IPS-18a (cell line): ENCODE measurements around the gene ABCA8.

Experiments used
- H3K27ac ChIP-seq: one replicate; pipeline ENCODE4 v1.5.1; 2013; ENCODE audit warnings: low read length
- H3K27me3 ChIP-seq: one replicate; pipeline ENCODE4 v1.6.1; 2013; ENCODE audit warnings: mild to moderate bottlenecking, low read length; ENCODE audit not compliant: control insufficient read depth, insufficient read depth
- H3K36me3 ChIP-seq: one replicate; pipeline ENCODE4 v1.6.1; 2013; ENCODE audit warnings: low read depth, low read length; ENCODE audit not compliant: control insufficient read depth
- H3K4me1 ChIP-seq: one replicate; pipeline ENCODE4 v1.6.1; 2013; ENCODE audit warnings: low read depth, low read length; ENCODE audit not compliant: control insufficient read depth
- H3K4me3 ChIP-seq: one replicate; pipeline ENCODE4 v1.5.1; 2013; ENCODE audit warnings: low read length
- H3K9ac ChIP-seq: one replicate; pipeline ENCODE4 v1.6.1; 2013; ENCODE audit warnings: mild to moderate bottlenecking, low read length, moderate library complexity
- H3K9me3 ChIP-seq: one replicate; pipeline ENCODE4 v1.6.1; 2013; ENCODE audit warnings: low read depth, low read length; ENCODE audit not compliant: control insufficient read depth

The ABCA8 gene

DNA sequence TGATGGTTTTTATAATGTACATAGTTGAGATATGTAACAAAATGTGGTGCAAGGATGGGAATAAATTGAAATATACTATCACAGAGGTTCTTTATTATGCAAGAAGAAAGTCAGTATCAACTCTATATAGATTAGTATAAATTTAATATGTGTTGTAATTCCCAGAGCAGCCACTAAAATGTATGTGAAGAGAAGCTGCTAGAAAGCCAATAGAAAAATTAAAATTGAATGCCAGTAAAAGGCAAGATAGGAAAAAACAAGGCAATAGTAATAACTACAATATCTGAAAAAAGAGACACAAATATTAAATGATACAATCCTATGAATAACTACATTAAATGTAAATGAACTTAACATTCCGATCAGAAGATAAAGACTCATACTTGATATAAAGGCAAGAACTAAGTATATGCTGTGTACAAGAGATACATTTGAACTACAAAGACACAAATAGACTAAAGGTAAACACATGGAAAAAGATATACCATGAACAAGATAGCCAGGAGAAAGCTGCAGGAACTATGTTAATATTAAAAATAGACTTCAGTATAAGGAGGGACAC is 92.0 kb downstream of the ABCA8 start:
- no peaks in the 10 kb centered on the region for H3K36me3 ChIP-seq
- H3K9ac ChIP-seq: no peak overlapping the region
- H3K27me3 ChIP-seq: no peaks in the 10 kb centered on the region
- H3K4me3 ChIP-seq: no peak overlapping the region
- H3K27ac ChIP-seq: no peak overlapping the region
- no peaks in the 10 kb centered on the region for H3K9me3 ChIP-seq
- H3K4me1 ChIP-seq: no peaks in the 10 kb centered on the region

DNA sequence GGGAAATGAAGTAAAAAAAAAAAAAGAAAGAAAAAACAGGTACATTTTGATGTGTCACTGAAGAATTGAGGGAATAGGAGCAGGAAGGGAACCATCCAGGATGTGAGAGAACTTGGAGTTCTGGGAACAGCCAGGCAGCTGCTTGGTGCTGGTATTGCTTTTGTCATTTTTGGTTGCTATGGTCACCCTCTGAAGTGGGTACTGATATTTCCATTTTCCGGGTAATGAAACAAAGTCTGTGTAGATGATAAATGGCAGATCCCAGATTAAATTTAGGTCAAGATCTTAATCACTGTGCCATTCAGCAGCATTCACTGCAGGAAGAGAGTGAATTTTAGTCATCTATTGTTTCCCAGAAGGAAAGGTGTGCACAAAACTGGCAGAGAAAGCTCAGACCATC is 93.6 kb downstream of the ABCA8 start:
- Histone ChIP-seq H3K4me1 (no peaks in the 10 kb centered on the region), H3K36me3 (no peaks in the 10 kb centered on the region), H3K9ac (no peak overlapping the region), H3K27me3 (no peaks in the 10 kb centered on the region), H3K9me3 (no peaks in the 10 kb centered on the region), H3K27ac (no peak overlapping the region), H3K4me3 (no peak overlapping the region)

DNA sequence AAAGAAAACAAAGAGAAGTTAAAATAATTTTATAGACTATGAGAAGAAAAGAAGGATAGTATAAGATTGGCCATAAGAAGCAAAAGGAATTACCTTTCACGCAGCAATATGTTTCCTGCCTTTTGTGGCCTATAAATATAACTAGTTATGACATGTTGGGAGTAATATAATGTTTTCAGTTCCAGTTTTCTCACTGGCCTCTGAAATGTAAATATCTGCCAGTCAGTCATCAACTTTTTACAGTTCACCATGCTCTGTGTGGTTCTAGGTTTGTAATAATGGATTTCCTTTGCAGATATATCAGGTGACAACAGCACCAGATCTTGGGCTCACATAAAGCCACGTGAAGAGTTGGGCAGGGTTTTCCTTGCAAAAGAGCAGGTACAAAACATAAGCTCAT is 94.3 kb downstream of the ABCA8 start:
- H3K36me3 ChIP-seq: no peaks in the 10 kb centered on the region
- no peak overlapping the region for H3K4me3 ChIP-seq
- no peak overlapping the region for H3K9ac ChIP-seq
- H3K27ac ChIP-seq: no peak overlapping the region
- H3K9me3 ChIP-seq: no peaks in the 10 kb centered on the region
- H3K4me1 ChIP-seq: no peaks in the 10 kb centered on the region
- H3K27me3 ChIP-seq: no peaks in the 10 kb centered on the region

DNA sequence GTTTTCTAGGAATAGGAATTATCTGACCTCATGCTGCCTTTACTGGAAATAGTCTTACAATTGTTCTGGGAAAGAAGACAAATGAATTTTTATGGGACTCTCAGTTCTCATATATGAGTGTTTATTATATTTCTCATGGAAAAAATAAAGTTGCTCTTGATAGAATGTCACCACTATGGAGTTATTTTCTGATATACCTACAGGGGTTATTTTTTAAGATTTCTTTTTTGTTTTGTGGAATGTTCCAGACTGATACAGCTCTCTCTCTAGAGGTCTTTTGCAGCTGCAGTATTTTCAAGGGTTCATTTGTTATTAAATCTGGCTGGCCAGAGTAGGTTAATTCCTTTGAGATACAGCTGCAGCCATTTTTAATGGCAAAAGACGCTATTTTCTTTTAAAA is 100.7 kb downstream of the ABCA8 start:
- Histone ChIP-seq H3K27me3 (no peaks in the 10 kb centered on the region), H3K36me3 (no peaks in the 10 kb centered on the region), H3K27ac (no peak overlapping the region), H3K9me3 (no peaks in the 10 kb centered on the region), H3K4me3 (no peak overlapping the region), H3K4me1 (no peaks in the 10 kb centered on the region), H3K9ac (no peak overlapping the region)

DNA sequence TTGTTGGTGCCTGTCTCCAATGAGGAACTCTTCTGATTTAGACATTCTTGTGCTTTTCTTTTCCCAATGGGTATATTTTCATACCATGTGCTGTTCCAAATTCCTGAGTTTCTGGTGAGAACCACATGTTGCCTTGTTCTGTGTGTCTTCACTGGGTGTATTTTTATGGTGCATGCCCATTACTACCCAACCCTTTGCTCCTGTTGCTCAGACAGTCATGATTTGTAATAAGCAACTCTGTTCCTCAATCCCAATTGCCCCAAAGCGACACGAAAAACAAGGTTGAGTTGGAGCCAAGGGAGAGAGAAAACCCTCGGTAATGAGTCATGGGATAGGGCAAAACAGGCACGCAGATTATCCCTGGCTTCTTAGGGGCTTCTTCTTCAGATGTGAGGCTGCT is 101.8 kb downstream of the ABCA8 start:
- Histone ChIP-seq H3K36me3 (no peaks in the 10 kb centered on the region), H3K9me3 (no peaks in the 10 kb centered on the region), H3K9ac (no peak overlapping the region), H3K27me3 (no peaks in the 10 kb centered on the region), H3K4me1 (no peaks in the 10 kb centered on the region), H3K27ac (no peak overlapping the region), H3K4me3 (no peak overlapping the region)

DNA sequence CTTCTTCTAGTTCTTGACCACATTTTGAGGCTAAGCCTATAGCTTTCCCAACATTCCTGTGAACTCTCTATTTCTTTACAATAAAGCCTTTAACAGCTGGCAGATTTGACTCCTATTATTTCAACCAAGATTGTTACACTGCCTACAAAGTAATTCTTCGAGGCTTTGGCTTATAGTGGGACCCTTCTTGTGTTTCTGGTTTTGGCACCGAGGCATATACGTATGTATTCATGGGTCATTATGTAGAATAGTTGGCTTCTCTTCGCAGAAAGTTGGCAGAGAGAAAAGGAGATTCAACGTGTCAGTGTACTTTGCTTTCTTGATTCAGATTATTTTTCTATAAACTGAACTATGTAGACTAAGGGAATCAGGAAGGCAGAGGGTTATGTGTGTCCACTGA is 102.2 kb downstream of the ABCA8 start:
- Histone ChIP-seq H3K27ac (no peak overlapping the region), H3K27me3 (no peaks in the 10 kb centered on the region)

DNA sequence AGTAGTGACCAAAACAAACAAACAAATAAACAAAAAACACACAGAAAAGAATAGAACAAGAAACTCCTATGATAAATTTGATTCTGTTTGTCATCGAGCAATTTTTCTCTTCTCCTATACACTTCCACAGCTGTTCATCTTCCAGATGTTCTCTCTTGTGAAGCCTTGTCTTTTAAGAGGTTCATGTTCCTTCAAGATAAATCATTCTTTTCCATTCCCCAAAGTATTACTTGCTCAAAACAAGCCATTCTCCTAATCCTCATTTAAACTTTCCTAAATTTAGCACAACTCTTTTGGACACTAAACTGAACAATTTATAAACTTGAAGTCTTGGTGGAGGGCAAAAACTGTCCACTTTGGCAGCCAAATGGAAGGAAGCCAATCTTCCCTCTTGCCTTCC is 103.3 kb downstream of the ABCA8 start:
- Histone ChIP-seq H3K4me3 (no peak overlapping the region), H3K9me3 (no peaks in the 10 kb centered on the region), H3K4me1 (no peaks in the 10 kb centered on the region), H3K27ac (no peak overlapping the region), H3K36me3 (no peaks in the 10 kb centered on the region), H3K9ac (no peak overlapping the region), H3K27me3 (no peaks in the 10 kb centered on the region)

More for the DNA sequence above, 102.2 kb downstream of the ABCA8 start:
- H3K36me3 ChIP-seq: no peaks in the 10 kb centered on the region
- no peaks in the 10 kb centered on the region for H3K9me3 ChIP-seq
- no peaks in the 10 kb centered on the region for H3K4me1 ChIP-seq
- no peak overlapping the region for H3K9ac ChIP-seq
- no peak overlapping the region for H3K4me3 ChIP-seq

DNA sequence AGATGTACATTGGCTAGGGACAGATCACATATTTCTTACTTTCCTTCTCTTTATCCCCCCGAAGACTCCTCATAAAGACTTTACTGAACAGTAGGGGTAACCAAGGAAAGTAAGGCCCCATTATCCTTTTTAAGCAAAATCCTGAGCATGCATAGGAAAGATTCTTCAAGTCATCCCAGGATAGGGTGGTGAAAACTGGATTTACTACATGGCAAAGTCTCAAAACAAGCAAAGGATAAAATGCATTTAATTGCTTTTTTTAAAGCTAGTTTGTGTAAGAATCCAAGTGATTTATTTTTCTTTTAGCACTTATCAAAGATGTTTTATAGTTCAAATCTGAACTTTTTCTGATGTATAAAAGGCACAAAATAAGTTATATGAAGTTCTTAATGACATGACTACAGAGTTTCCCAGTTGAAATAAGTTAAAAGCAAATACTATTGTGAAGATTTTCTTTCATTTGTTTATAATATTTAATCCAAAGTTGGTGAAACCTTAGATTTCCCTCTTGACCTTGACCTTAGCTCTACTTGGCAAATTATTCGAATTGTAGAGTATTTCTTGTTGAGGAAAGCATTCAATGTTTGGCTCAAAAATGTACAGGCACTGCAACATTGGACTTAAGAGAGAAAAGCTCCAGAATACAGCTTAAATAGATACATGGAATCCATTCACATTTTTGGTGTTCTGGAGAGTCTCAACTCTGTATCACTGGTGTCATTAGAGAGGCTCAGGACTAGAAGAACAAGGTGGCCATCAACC is 104.3 kb downstream of the ABCA8 start:
- Histone ChIP-seq H3K4me1 (no peaks in the 10 kb centered on the region), H3K9ac (no peak overlapping the region), H3K9me3 (no peaks in the 10 kb centered on the region), H3K27ac (no peak overlapping the region), H3K36me3 (no peaks in the 10 kb centered on the region), H3K27me3 (no peaks in the 10 kb centered on the region), H3K4me3 (no peak overlapping the region)

DNA sequence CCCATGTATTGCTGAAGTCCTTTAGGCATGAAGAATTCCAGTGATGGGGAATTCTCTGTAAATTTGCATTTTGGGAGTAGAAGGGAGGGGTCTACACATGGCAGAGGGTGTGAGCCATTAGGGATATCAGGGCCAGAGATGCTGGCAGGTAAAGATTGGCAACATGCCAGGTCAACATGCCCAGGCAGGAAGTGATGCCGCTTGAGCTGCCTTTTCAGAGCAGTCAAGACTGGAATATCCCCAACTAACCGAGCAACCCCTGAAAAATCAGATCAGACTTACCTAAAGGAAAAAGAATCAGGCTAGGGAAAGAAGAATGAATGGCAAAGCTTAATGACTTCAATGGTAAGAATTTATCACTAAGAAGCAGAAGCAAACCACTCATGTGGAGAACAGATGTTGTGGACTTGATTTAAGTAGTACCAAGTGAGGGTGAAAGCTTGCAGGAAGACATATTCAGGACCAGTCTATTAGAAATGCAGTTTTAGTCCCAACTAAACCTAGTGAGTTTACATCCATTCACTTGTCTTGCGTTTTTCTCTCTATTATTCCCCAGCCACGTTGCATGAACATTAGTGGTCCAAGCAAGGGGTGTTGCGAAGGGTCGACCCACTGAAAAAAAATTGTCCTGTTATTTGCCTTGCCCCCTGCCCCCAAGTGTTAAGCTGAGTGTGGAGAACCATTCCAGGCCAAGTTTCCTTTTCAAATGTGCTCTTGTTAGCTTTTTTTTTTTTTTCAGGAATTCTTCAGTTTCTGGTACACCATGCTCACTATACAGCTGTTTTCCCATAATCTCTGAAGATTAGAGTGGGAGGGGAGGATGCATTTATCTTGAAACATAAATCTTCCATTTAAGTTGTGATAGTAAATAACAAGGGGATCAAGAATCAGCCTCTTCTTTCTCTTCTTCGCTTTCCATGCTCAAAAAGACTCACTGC is 105.2 kb downstream of the ABCA8 start:
- Histone ChIP-seq H3K27ac (no peak overlapping the region), H3K27me3 (no peaks in the 10 kb centered on the region), H3K36me3 (no peaks in the 10 kb centered on the region), H3K4me1 (no peaks in the 10 kb centered on the region), H3K4me3 (no peak overlapping the region), H3K9me3 (no peaks in the 10 kb centered on the region), H3K9ac (no peak overlapping the region)

DNA sequence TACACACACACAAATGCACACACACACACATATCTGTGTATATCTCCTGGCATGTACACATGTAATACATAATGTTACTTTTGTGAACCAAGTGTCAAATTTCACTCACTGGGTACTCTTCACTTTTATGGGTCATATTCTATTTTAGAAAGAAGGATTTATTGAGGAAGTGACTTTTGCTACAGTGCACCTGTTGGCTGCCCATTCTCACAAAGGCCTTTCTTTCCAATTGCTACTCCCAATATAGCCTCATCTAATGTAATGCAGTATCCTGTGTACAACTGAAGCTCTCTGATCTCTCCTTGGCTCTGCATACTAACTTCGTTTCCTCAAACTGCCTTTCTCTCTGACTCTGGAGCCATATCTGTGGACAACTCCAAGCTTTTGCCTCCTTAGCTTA is 107.5 kb downstream of the ABCA8 start:
- H3K9me3 ChIP-seq: no peaks in the 10 kb centered on the region
- H3K27ac ChIP-seq: no peak overlapping the region
- no peaks in the 10 kb centered on the region for H3K36me3 ChIP-seq
- H3K9ac ChIP-seq: no peak overlapping the region
- H3K4me3 ChIP-seq: no peak overlapping the region
- H3K27me3 ChIP-seq: no peaks in the 10 kb centered on the region
- no peaks in the 10 kb centered on the region for H3K4me1 ChIP-seq

DNA sequence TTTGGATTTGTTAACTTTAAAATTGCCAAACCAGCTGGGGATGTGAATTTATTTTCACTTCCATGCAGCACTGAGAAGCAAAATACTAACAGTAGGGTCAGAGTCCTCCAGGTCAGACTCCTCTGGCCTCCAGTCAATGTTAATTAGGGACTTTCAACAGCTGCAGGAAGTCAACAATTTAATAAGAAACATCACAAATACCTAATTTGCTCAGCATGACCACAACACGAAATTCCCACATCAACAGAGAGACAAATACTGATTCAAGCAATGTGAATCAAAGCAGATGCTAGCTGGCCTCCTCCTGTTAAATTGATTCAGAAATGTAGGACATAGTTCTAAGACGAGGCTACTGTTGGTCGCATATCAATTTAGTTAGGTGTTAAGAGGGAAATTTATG is 111.7 kb downstream of the ABCA8 start:
- Histone ChIP-seq H3K9me3 (no peaks in the 10 kb centered on the region), H3K4me3 (no peak overlapping the region), H3K36me3 (no peaks in the 10 kb centered on the region), H3K4me1 (no peaks in the 10 kb centered on the region), H3K9ac (no peak overlapping the region), H3K27me3 (no peaks in the 10 kb centered on the region), H3K27ac (no peak overlapping the region)
